Testis (tissue), 3 donors: ENCODE results near the gene HP1BP3. TPM values are rescaled to one million over a fixed set of nuclear protein-coding genes. Genes with fewer than 3 reads are reported as not detected.

Source experiments
- DNase-seq: peaks from one replicate; pipeline ENCODE4 v3.0.0-alpha.2; 2019
- H3K27ac ChIP-seq, 2 donors: fragments of 200-600 bp; sonication (generic); one replicate each; pipeline ENCODE4 v1.5.1; 2019
- H3K27me3 ChIP-seq: fragments of 200-600 bp; sonication (generic); one replicate; pipeline ENCODE4 v1.5.1; 2019
- H3K36me3 ChIP-seq: fragments of 200-600 bp; sonication (generic); one replicate; pipeline ENCODE4 v1.5.1; 2017; ENCODE audit warnings: low read depth; ENCODE audit errors: missing control alignments
- H3K4me1 ChIP-seq: fragments of 200-600 bp; sonication (generic); one replicate; pipeline ENCODE4 v1.5.1; 2019
- H3K4me3 ChIP-seq, 2 donors: fragments of 200-600 bp; sonication (generic); one replicate each; pipeline ENCODE4 v1.5.1; 2017 to 2019
- H3K9me3 ChIP-seq: fragments of 200-600 bp; sonication (generic); one replicate; pipeline ENCODE4 v1.5.1; 2017
- POLR2A ChIP-seq: fragments of 450-650 bp; IDR thresholded peaks from one replicate; pipeline ENCODE4 v1.6.1; 2017; ENCODE audit warnings: antibody characterized with exemption, mild to moderate bottlenecking, moderate library complexity
- WGBS, 2 donors: methylation state at CpG; one replicate each; pipeline ENCODE4 v1.1.5; 2018; 5-methylcytosine and 5-hydroxymethylcytosine counted together
- intact Hi-C: fragments of 100-400 bp; cut with DNase I; formaldehyde crosslinking; loops from one replicate; pipeline ENCODE4 v1.15.1; 2023; ENCODE audit warnings: low total_unique reads
- polyA plus RNA-seq: library from polyadenylated mRNA; stranded (reverse); fragments of 350-450 nt; fragmentation: Illumina TruSeq; extraction: RNeasy Lipid Tissue Mini Kit (QIAGEN cat#74804); gene quantifications from one replicate; pipeline ENCODE4 v1.2.3, GENCODE V29; 2014; ENCODE audit warnings: low read depth, low replicate concordance; ENCODE audit not compliant: insufficient read depth
- total RNA-seq, 2 donors: library from RNA; depleted of rRNA; stranded (reverse); fragments of >200 nt; gene quantifications; one replicate each; pipeline ENCODE4 v1.2.3, GENCODE V29; 2016
- TF ChIP-seq, protein P1 (sequence below), 3 experiments: fragments of 450-650 bp in 2 of 3; fragments of 200-600 bp in 1 of 3; sonication (generic) in 1 of 3; IDR thresholded peaks; one replicate each; pipeline ENCODE4 v1.5.1; 2016 to 2019; ENCODE audit warnings: antibody characterized with exemption in 3 of 3, mild to moderate bottlenecking in 2 of 3, moderate library complexity in 1 of 3

Gene HP1BP3
- total and polyA plus RNA-seq, 3 donors from 2014 or later, result 165 to 401 (median 347) TPM

DNA sequence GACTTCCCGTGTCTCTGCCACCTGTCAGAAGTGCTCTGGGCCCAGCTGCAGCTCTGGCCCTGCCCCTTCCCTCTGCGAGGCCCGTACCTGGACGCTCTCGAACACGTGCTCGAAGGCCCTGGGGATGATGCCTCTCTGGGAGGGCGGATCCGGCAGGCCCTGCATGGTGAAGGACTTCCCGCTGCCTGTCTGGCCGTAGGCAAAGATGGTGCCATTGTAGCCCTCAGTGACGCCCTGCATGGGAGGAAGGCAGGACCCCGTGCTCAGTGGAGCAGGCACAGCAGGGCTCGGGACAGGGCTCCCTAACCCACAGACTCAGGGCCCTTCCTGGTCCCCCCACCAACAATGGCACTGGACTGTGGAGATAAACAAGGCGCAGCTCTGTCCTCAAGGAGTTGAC lies 71.7 kb downstream of the HP1BP3 start:
- TF ChIP-seq, protein P1, sequence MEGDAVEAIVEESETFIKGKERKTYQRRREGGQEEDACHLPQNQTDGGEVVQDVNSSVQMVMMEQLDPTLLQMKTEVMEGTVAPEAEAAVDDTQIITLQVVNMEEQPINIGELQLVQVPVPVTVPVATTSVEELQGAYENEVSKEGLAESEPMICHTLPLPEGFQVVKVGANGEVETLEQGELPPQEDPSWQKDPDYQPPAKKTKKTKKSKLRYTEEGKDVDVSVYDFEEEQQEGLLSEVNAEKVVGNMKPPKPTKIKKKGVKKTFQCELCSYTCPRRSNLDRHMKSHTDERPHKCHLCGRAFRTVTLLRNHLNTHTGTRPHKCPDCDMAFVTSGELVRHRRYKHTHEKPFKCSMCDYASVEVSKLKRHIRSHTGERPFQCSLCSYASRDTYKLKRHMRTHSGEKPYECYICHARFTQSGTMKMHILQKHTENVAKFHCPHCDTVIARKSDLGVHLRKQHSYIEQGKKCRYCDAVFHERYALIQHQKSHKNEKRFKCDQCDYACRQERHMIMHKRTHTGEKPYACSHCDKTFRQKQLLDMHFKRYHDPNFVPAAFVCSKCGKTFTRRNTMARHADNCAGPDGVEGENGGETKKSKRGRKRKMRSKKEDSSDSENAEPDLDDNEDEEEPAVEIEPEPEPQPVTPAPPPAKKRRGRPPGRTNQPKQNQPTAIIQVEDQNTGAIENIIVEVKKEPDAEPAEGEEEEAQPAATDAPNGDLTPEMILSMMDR (IDR thresholded peaks at IDR 0.05), result no peak
- TF ChIP-seq POLR2A, result no peak
- H3K4me3 ChIP-seq, result no peak overlapping the region
- WGBS, 2 donors, result 83 to 91% methylated on average over 1 to 15 of the region's 15 CpGs
- no peaks in the 10 kb centered on the region for H3K9me3 ChIP-seq
- H3K27ac ChIP-seq, result no peak overlapping the region
- DNase-seq, result no peak
- H3K4me1 ChIP-seq, result peaks cover 6% of the 10 kb centered on the region
- no peaks in the 10 kb centered on the region for H3K36me3 ChIP-seq
- intact Hi-C loops, result no loop called here
- H3K27me3 ChIP-seq, result no peaks in the 10 kb centered on the region

DNA sequence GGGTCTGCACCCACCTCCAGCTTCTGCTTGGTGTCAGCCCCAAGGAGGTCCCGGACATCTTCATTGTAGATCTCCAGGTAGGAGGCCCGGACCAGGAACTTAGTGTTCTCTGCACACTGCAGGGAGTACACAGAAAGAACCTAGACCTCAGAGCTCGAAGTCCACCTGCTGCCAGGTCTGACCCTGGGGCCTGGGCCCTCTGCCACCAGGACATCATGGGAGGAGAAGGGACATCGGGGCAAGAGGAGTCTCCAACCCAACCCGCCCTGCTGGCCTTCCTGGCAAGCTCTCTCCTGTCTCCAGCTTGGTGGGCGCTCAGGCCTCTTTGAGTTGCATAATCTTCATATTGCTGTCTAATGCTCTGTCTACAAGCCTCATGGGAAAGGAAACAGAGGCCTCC lies 73.7 kb downstream of the HP1BP3 start:
- no peak for DNase-seq
- H3K9me3 ChIP-seq, result no peaks in the 10 kb centered on the region
- intact Hi-C loops, result no loop called here
- H3K4me1 ChIP-seq, result peaks cover 6% of the 10 kb centered on the region
- WGBS, 2 donors, result 91 to 94% methylated on average over 6 of the region's 6 CpGs
- no peaks in the 10 kb centered on the region for H3K36me3 ChIP-seq
- no peak overlapping the region for H3K4me3 ChIP-seq
- TF ChIP-seq, protein P1 (IDR thresholded peaks at IDR 0.05), result no peak
- TF ChIP-seq POLR2A, result no peak
- H3K27me3 ChIP-seq, result no peaks in the 10 kb centered on the region
- no peak overlapping the region for H3K27ac ChIP-seq

DNA sequence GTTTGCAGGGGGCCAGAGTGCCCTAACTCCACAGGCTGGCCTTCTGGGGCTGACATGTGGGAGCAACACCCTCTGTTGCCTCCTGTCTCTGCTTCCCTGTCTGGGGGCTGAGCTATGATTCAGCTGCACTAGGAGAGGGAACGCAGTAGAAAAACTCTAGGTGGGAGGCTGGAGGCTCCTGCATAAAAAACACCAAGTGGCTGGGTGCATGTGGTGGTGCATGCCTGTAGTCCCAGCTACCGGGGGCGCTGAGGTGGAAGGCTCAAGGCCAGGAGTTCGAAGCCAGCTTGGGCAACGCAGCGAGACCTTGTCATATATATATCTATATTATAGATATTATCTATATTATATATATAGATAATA lies 74.9 kb downstream of the HP1BP3 start:
- H3K27ac ChIP-seq, result no peak overlapping the region
- no peaks in the 10 kb centered on the region for H3K27me3 ChIP-seq
- H3K9me3 ChIP-seq, result no peaks in the 10 kb centered on the region
- WGBS, 2 donors, result 84 to 89% methylated on average over 6 of the region's 6 CpGs
- H3K4me3 ChIP-seq, result no peak overlapping the region
- no peaks in the 10 kb centered on the region for H3K36me3 ChIP-seq
- peaks cover 1% of the 10 kb centered on the region for H3K4me1 ChIP-seq
- DNase-seq, result no peak
- intact Hi-C loops, result no loop called here
- TF ChIP-seq, protein P1 (IDR thresholded peaks at IDR 0.05), result no peak
- no peak for TF ChIP-seq POLR2A

DNA sequence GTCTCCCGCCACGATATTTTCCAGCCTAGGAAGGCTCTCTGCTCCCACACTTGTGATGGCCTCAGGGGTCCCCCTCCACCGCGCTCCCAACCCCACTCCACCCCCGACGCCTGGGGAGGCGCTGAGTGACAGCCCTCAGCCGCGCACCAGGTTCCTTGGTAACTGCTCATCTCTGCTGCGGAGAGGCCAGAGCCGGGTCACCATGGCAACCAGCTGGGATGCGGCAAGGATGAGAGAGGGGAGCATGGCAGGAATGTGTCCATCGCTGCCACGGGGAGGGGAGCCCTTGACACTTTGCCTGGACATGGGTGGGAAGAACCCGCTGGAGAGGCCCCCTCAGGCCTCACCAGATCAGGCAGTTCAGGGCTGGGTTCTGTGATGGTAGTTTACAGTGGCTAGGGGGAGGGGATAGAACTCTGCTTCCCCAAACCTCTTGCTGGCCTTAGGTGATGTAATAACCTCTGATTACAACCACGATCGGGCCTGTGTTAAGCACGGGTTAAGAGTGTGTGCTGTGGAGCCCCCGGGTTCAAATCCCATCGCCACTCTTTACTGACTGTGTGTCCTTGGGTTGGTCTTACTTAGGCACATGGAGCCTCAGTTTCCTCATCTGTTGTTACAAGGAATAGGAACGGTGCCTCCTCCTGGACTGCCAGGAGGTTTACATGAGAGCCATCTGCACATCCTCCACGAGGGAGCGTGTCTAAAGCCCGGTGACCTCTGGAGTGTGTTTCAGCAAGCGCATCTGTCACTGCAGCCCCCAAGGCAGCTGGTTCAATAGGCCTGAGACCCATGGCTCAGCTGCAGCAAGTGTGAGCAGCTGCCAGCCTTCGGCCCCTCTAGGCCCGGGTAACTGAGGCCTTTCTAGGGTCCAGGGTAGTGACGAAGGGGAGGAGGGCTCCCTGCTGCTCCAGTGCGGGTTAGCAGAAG lies 75.6 kb downstream of the HP1BP3 start:
- 71 to 78% methylated on average over 12 to 28 of the region's 29 CpGs for whole genome bisulfite sequencing, 2 donors
- Histone ChIP-seq H3K9me3 (no peaks in the 10 kb centered on the region), H3K4me3 (no peak overlapping the region), H3K36me3 (no peaks in the 10 kb centered on the region), H3K27ac (no peak overlapping the region), H3K27me3 (no peaks in the 10 kb centered on the region), H3K4me1 (no peaks in the 10 kb centered on the region)
- TF ChIP-seq, protein P1 (IDR thresholded peaks at IDR 0.05), result no peak
- no peak for TF ChIP-seq POLR2A
- DNase-seq, result no peak
- intact Hi-C loops, result no loop called here
